K562 (cell line): ENCODE data around the gene ASIC3. TPM values are rescaled to one million over a fixed set of nuclear protein-coding genes. Genes with fewer than 3 reads are reported as not detected.

ENCODE experiments used
- ARNT ChIP-seq, 2 experiments: fragments of 450-650 bp; IDR thresholded peaks; 2 replicates each; pipeline ENCODE4 v1.6.1; 2016; ENCODE audit warnings: mild to moderate bottlenecking in 1 of 2
- CHD2 ChIP-seq: IDR thresholded peaks from 2 replicates; pipeline ENCODE4 v1.6.1; 2011; ENCODE audit warnings: low read depth, low read length
- CXXC5 ChIP-seq: fragments of 250-450 bp; sonication (Bioruptor Pico); IDR thresholded peaks from 2 replicates; pipeline ENCODE4 v1.8.0; 2022; ENCODE audit warnings: inconsistent platforms, mild to moderate bottlenecking, moderate library complexity
- DPF2 ChIP-seq: fragments of 450-650 bp; IDR thresholded peaks from 2 replicates; pipeline ENCODE4 v1.6.1; 2016
- ELF2 ChIP-seq: fragments of 250-450 bp; sonication (Bioruptor Pico); IDR thresholded peaks from 2 replicates; pipeline ENCODE4 v1.5.0; 2021; ENCODE audit warnings: mild to moderate bottlenecking
- FIP1L1 ChIP-seq: fragments of 200-400 bp; formaldehyde crosslinking; IDR thresholded peaks from 2 replicates; pipeline ENCODE4 v1.6.1; 2018; ENCODE audit warnings: mild to moderate bottlenecking, low read depth, low read length; ENCODE audit not compliant: poor library complexity, severe bottlenecking
- HNRNPL ChIP-seq: fragments of 200-400 bp; formaldehyde crosslinking; IDR thresholded peaks from 2 replicates; pipeline ENCODE4 v1.6.1; 2017; ENCODE audit warnings: low read depth, mild to moderate bottlenecking, low read length
- NFIX ChIP-seq: fragments of 250-450 bp; sonication (Bioruptor Pico); IDR thresholded peaks from 2 replicates; pipeline ENCODE4 v1.4.0; 2020; ENCODE audit warnings: low read depth, mild to moderate bottlenecking, moderate library complexity
- NFXL1 ChIP-seq: fragments of 450-650 bp; formaldehyde crosslinking; IDR thresholded peaks from 2 replicates; pipeline ENCODE4 v1.4.0; 2021; ENCODE audit warnings: mild to moderate bottlenecking
- POLR2AphosphoS5 ChIP-seq: IDR thresholded peaks from 2 replicates; pipeline ENCODE4 v1.6.1; 2011; ENCODE audit warnings: mild to moderate bottlenecking, low read depth, low read length, moderate library complexity; ENCODE audit not compliant: control insufficient read depth, insufficient read depth
- RFX1 ChIP-seq: fragments of 450-650 bp; IDR thresholded peaks from 2 replicates; pipeline ENCODE4 v1.6.1; 2016; ENCODE audit warnings: mild to moderate bottlenecking, moderate library complexity
- RUNX1 ChIP-seq: sonication (generic); IDR thresholded peaks from 2 replicates; pipeline ENCODE4 v1.6.1; 2016; ENCODE audit warnings: antibody characterized with exemption, low read depth
- TEAD4 ChIP-seq, 2 experiments: sonication (generic) in 1 of 2; formaldehyde crosslinking in 1 of 2; IDR thresholded peaks; 2 replicates each; pipeline versions ENCODE4 v1.6.1 to v1.8.0; 2012 to 2022; ENCODE audit warnings: borderline replicate concordance in 1 of 2, inconsistent platforms in 1 of 2, low read length in 1 of 2, mild to moderate bottlenecking in 1 of 2, missing genetic modification reagents in 1 of 2
- TGIF2 ChIP-seq: sonication (generic); formaldehyde crosslinking; IDR thresholded peaks from 2 replicates; pipeline ENCODE4 v1.8.1; 2022; ENCODE audit warnings: mild to moderate bottlenecking, missing genetic modification reagents, moderate library complexity
- ZNF175 ChIP-seq: fragments of 200-800 bp; sonication (Bioruptor generic); IDR thresholded peaks from 2 replicates; pipeline ENCODE4 v1.6.1; 2016; ENCODE audit warnings: low read depth, mild to moderate bottlenecking, missing genetic modification characterization, missing compliant biosample characterization
- ZNF584 ChIP-seq: fragments of 200-800 bp; sonication (Bioruptor generic); IDR thresholded peaks from 2 replicates; pipeline ENCODE4 v1.6.1; 2016; ENCODE audit warnings: low read depth, mild to moderate bottlenecking, missing genetic modification characterization, missing compliant biosample characterization
- ZNF77 ChIP-seq: fragments of 250-450 bp; sonication (Bioruptor Pico); IDR thresholded peaks from 2 replicates; pipeline ENCODE4 v1.5.0; 2020
- polyA plus RNA-seq, 8 experiments: library from polyadenylated mRNA; depleted of rRNA in 4 of 8; stranded (reverse) in 5 of 8; unstranded in 3 of 8; fragments of >200 nt; fragmentation: Nextera tagmentation in 2 of 8; fragmentation: Illumina TruSeq in 1 of 8; extraction: Ambion mirVana in 2 of 8; extraction: Trizol in 1 of 8; gene quantifications; 2 replicates each; pipeline versions ENCODE4 v1.2.1 to v1.2.3, GENCODE V29; 2011 to 2014; ENCODE audit warnings: inconsistent platforms in 1 of 8, missing spikeins in 1 of 8
- total RNA-seq, 7 experiments: library from RNA; depleted of rRNA in 6 of 7; stranded (reverse); fragments of >200 nt in 6 of 7; fragmentation: Illumina TruSeq in 2 of 7; extraction: Trizol in 2 of 7; gene quantifications; 2 replicates each; pipeline versions ENCODE4 v1.2.1 to v1.2.3, GENCODE V29; 2011 to 2021; ENCODE audit warnings: low replicate concordance in 1 of 7
- TF ChIP-seq, protein P1 (sequence below): fragments of 250-450 bp; sonication (Bioruptor Pico); IDR thresholded peaks from 2 replicates; pipeline ENCODE4 v1.5.0; 2020; ENCODE audit warnings: mild to moderate bottlenecking
- TF ChIP-seq, protein P2 (sequence below), 3 experiments: fragments of 200-800 bp in 1 of 3; sonication (Bioruptor generic) in 1 of 3; sonication (generic) in 1 of 3; formaldehyde crosslinking in 1 of 3; IDR thresholded peaks; 2 replicates each; pipeline versions ENCODE4 v1.6.1 to v1.8.0; 2016 to 2022; ENCODE audit warnings: mild to moderate bottlenecking in 2 of 3, missing compliant biosample characterization in 2 of 3, missing genetic modification characterization in 2 of 3, missing genetic modification reagents in 1 of 3
- TF ChIP-seq, protein P3 (sequence below): fragments of 450-650 bp; IDR thresholded peaks from 2 replicates; pipeline ENCODE4 v1.6.1; 2016; ENCODE audit warnings: low read depth, mild to moderate bottlenecking, moderate library complexity
- TF ChIP-seq, protein P4 (sequence below): fragments of 450-650 bp; formaldehyde crosslinking; IDR thresholded peaks from 2 replicates; pipeline ENCODE4 v1.4.0; 2022; ENCODE audit warnings: missing genetic modification characterization
- TF ChIP-seq, protein P5 (sequence below): fragments of 200-800 bp; sonication (Bioruptor generic); IDR thresholded peaks from 2 replicates; pipeline ENCODE4 v1.6.1; 2017; ENCODE audit warnings: missing genetic modification characterization, missing compliant biosample characterization

Gene ASIC3
- total and polyA plus RNA-seq, 9 of the 15 experiments (the other 6 are each of a cell fraction or from before 2014, with no cell fraction given), result 0.11 to 5.0 (median 0.87) TPM

DNA sequence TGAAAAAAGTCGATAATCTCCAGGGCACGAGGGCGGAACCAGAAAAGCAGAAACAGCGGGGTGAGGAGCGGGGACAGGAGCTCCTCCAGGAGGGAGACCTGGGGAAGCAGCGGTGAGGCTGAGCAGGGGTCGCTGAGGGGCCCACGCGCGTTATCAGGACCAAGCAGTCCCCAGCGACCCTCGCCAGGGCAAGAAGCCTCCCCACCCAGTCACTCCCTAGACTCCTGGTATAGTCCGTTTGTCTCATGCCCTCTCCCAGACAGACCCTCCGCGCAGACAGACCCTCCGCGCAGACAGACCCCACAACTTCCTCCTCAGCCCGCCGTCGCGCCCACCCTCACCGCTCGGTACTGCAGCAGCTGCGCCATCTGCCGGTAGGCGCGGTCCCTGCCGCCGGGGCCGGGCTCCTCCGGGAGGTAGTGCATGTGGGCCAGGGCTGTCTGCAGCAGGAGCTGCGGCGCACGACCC is 30.3 kb upstream of the ASIC3 start (continued):
- no peak for TF ChIP-seq RUNX1
- TF ChIP-seq, protein P1, sequence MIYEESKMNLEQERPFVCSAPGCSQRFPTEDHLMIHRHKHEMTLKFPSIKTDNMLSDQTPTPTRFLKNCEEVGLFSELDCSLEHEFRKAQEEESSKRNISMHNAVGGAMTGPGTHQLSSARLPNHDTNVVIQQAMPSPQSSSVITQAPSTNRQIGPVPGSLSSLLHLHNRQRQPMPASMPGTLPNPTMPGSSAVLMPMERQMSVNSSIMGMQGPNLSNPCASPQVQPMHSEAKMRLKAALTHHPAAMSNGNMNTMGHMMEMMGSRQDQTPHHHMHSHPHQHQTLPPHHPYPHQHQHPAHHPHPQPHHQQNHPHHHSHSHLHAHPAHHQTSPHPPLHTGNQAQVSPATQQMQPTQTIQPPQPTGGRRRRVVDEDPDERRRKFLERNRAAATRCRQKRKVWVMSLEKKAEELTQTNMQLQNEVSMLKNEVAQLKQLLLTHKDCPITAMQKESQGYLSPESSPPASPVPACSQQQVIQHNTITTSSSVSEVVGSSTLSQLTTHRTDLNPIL (CRISPR knock-in tag), result no peak; the same call in 1 of the 2 replicates
- TF ChIP-seq, protein P2, sequence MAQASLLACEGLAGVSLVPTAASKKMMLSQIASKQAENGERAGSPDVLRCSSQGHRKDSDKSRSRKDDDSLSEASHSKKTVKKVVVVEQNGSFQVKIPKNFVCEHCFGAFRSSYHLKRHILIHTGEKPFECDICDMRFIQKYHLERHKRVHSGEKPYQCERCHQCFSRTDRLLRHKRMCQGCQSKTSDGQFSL (CRISPR knock-in tag; IDR thresholded peaks at IDR 0.05), result peak; percentile 73
- TF ChIP-seq, protein P2 (tag; IDR thresholded peaks at IDR 0.05), result no peak
- TF ChIP-seq ARNT (IDR thresholded peaks at IDR 0.05), result peak; percentile 23 to 45; a peak in 1 of 4 replicates
- TF ChIP-seq ELF2 (CRISPR knock-in tag), result no peak; the same call in 1 of the 2 replicates
- TF ChIP-seq, protein P3, sequence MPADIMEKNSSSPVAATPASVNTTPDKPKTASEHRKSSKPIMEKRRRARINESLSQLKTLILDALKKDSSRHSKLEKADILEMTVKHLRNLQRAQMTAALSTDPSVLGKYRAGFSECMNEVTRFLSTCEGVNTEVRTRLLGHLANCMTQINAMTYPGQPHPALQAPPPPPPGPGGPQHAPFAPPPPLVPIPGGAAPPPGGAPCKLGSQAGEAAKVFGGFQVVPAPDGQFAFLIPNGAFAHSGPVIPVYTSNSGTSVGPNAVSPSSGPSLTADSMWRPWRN, result no peak
- TF ChIP-seq RFX1, result peak; percentile 74; the same call in 1 of the 2 replicates
- no peak for TF ChIP-seq POLR2AphosphoS5
- TF ChIP-seq DPF2, result peak; percentile 87; the same call in 1 of the 2 replicates
- TF ChIP-seq HNRNPL, result peak; percentile 62; the same call in 1 of the 2 replicates
- TF ChIP-seq, protein P4, sequence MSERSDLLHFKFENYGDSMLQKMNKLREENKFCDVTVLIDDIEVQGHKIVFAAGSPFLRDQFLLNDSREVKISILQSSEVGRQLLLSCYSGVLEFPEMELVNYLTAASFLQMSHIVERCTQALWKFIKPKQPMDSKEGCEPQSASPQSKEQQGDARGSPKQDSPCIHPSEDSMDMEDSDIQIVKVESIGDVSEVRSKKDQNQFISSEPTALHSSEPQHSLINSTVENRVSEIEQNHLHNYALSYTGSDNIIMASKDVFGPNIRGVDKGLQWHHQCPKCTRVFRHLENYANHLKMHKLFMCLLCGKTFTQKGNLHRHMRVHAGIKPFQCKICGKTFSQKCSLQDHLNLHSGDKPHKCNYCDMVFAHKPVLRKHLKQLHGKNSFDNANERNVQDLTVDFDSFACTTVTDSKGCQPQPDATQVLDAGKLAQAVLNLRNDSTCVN, result 0 out of 2 replicates have a peak, but pooled peaks have one; percentile 16
- TF ChIP-seq ZNF175 (CRISPR knock-in tag), result no peak
- TF ChIP-seq ZNF584, result no peak
- TF ChIP-seq TGIF2 (CRISPR knock-in tag), result no peak
- no peak; the same call in 1 of the 2 replicates for TF ChIP-seq TEAD4 (IDR thresholded peaks at IDR 0.05; ENCODE audit: low read length)
- no peak for TF ChIP-seq TEAD4 (CRISPR knock-in tag; IDR thresholded peaks at IDR 0.05; ENCODE audit: borderline replicate concordance)
- no peak for TF ChIP-seq NFIX
- no peak for TF ChIP-seq CHD2
- TF ChIP-seq ZNF77, result no peak
- TF ChIP-seq FIP1L1, result peak; percentile 95
- TF ChIP-seq, protein P5, sequence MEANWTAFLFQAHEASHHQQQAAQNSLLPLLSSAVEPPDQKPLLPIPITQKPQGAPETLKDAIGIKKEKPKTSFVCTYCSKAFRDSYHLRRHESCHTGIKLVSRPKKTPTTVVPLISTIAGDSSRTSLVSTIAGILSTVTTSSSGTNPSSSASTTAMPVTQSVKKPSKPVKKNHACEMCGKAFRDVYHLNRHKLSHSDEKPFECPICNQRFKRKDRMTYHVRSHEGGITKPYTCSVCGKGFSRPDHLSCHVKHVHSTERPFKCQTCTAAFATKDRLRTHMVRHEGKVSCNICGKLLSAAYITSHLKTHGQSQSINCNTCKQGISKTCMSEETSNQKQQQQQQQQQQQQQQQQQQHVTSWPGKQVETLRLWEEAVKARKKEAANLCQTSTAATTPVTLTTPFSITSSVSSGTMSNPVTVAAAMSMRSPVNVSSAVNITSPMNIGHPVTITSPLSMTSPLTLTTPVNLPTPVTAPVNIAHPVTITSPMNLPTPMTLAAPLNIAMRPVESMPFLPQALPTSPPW, result peak; percentile 66; the same call in 1 of the 2 replicates
- peak; percentile 68 for TF ChIP-seq CXXC5
- TF ChIP-seq NFXL1 (CRISPR knock-in tag), result no peak
